SU-DHL-6 (cell line): ENCODE results near the gene NAA35.

Source experiments
- CTCF ChIP-seq: fragments of 200-600 bp; sonication (generic); IDR thresholded peaks from one replicate; pipeline ENCODE4 v1.5.1; 2017; ENCODE audit warnings: antibody characterized with exemption, mild to moderate bottlenecking, low read length, moderate library complexity; ENCODE audit not compliant: insufficient read depth, poor library complexity, severe bottlenecking
- EZH2phosphoT487 ChIP-seq: fragments of 200-600 bp; sonication (generic), shearing (Covaris generic); conservative IDR thresholded peaks from 2 replicates; pipeline ENCODE4 v1.6.1; 2018; ENCODE audit warnings: mild to moderate bottlenecking, antibody characterized with exemption, low read length, moderate library complexity, mixed read lengths

DNA sequence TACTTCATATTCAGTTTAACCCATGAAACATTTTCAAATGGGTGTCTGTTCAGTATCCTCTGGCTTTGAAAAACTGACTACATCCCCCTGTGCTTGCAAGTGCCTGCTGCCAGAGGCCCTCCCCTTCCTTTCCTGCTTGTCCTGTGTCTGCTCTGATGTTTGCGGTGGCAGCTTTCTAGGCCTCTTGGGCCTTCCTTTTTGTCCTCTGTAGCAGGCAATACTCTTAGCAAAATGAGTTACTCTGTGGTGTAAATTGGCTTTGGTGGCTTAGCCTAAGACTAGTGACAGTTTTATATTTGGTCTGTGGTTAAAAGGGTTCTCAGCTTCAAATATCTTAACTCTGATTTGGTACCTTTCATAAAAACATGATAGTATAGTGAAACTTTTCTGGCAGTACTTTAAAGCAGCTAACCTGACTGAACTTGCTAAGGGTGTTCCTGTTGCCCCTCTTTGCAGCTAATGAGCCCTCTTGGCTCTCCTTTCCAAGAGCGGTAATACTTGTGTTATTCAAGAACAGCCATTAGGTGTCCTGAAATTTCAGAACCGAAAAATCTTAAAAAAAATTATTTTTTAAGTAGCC, 81.8 kb downstream of the NAA35 start:
- no peak for TF ChIP-seq CTCF
- no peak for TF ChIP-seq EZH2phosphoT487
